ENCODE measurements around the gene RACGAP1.

DNA sequence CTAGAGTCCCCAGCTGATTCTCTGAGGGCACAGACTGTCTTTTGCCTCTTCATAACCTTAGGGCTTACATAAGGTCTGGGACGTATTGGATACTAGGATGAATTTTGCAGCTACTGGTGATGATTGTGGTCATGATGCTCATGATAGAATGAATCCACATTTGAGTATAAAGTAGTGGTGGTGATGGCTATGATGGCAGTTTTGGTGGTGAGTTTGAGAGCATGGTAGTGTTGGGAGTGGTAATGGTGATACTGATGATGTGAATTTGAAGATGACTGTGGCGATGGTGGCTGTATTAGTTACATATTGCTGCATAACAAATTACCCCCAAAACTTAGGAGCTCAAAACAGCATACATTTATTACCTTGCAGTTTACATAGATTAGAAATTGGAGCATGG lies 18.0 kb upstream of the RACGAP1 start:
- TF ChIP-seq, protein P1, sequence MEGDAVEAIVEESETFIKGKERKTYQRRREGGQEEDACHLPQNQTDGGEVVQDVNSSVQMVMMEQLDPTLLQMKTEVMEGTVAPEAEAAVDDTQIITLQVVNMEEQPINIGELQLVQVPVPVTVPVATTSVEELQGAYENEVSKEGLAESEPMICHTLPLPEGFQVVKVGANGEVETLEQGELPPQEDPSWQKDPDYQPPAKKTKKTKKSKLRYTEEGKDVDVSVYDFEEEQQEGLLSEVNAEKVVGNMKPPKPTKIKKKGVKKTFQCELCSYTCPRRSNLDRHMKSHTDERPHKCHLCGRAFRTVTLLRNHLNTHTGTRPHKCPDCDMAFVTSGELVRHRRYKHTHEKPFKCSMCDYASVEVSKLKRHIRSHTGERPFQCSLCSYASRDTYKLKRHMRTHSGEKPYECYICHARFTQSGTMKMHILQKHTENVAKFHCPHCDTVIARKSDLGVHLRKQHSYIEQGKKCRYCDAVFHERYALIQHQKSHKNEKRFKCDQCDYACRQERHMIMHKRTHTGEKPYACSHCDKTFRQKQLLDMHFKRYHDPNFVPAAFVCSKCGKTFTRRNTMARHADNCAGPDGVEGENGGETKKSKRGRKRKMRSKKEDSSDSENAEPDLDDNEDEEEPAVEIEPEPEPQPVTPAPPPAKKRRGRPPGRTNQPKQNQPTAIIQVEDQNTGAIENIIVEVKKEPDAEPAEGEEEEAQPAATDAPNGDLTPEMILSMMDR (IDR thresholded peaks at IDR 0.05) = no peak
- no peak for TF ChIP-seq POLR2A (IDR thresholded peaks at IDR 0.05)
